HepG2 (cell line): Measurements from ENCODE around the gene MMAA.

Experiments
- ATF7-NPFF ChIP-seq: sonication (generic); formaldehyde crosslinking; IDR thresholded peaks from 2 replicates; pipeline ENCODE4 v1.8.1; 2023; ENCODE audit warnings: mild to moderate bottlenecking, low read depth, missing genetic modification reagents, moderate library complexity
- CC2D1A ChIP-seq: sonication (generic); formaldehyde crosslinking; IDR thresholded peaks from 2 replicates; pipeline ENCODE4 v1.8.1; 2023; ENCODE audit warnings: mild to moderate bottlenecking, missing genetic modification reagents
- FOXJ3 ChIP-seq: sonication (generic); formaldehyde crosslinking; IDR thresholded peaks from 2 replicates; pipeline ENCODE4 v1.4.0; 2020; ENCODE audit warnings: missing genetic modification reagents, mild to moderate bottlenecking, borderline replicate concordance
- GATAD2A ChIP-seq: IDR thresholded peaks from 2 replicates; pipeline ENCODE4 v1.6.1; 2016
- MXD4 ChIP-seq: IDR thresholded peaks from 2 replicates; pipeline ENCODE4 v1.6.1; 2016; ENCODE audit warnings: mild to moderate bottlenecking, missing biosample characterization, missing genetic modification reagents
- POLR2A ChIP-seq, 2 experiments: IDR thresholded peaks; 2 replicates each; pipeline ENCODE4 v1.6.1; 2011; ENCODE audit warnings: low read depth in 2 of 2, low read length in 2 of 2, mild to moderate bottlenecking in 1 of 2, moderate library complexity in 1 of 2; ENCODE audit not compliant: insufficient read depth in 1 of 2
- RBAK ChIP-seq: sonication (generic); formaldehyde crosslinking; IDR thresholded peaks from 2 replicates; pipeline ENCODE4 v1.5.1; 2020; ENCODE audit warnings: mild to moderate bottlenecking, missing genetic modification reagents
- TAF15 ChIP-seq: fragments of 200-400 bp; formaldehyde crosslinking; IDR thresholded peaks from one replicate; pipeline ENCODE4 v1.6.1; 2018; ENCODE audit warnings: mild to moderate bottlenecking, low read depth, low read length; ENCODE audit not compliant: poor library complexity, severe bottlenecking
- XRCC5 ChIP-seq: fragments of 200-400 bp; formaldehyde crosslinking; optimal IDR thresholded peaks from 2 replicates; pipeline ENCODE3; 2017; ENCODE audit warnings: mild to moderate bottlenecking, low read length
- ZNF761 ChIP-seq: sonication (generic); formaldehyde crosslinking; conservative IDR thresholded peaks from 2 replicates; pipeline ENCODE4 v1.4.0; 2020; ENCODE audit warnings: mild to moderate bottlenecking, missing genetic modification reagents
- TF ChIP-seq, protein P1 (sequence below): sonication (generic); formaldehyde crosslinking; IDR thresholded peaks from 2 replicates; pipeline ENCODE4 v1.8.1; 2023; ENCODE audit warnings: mild to moderate bottlenecking, missing genetic modification reagents

DNA sequence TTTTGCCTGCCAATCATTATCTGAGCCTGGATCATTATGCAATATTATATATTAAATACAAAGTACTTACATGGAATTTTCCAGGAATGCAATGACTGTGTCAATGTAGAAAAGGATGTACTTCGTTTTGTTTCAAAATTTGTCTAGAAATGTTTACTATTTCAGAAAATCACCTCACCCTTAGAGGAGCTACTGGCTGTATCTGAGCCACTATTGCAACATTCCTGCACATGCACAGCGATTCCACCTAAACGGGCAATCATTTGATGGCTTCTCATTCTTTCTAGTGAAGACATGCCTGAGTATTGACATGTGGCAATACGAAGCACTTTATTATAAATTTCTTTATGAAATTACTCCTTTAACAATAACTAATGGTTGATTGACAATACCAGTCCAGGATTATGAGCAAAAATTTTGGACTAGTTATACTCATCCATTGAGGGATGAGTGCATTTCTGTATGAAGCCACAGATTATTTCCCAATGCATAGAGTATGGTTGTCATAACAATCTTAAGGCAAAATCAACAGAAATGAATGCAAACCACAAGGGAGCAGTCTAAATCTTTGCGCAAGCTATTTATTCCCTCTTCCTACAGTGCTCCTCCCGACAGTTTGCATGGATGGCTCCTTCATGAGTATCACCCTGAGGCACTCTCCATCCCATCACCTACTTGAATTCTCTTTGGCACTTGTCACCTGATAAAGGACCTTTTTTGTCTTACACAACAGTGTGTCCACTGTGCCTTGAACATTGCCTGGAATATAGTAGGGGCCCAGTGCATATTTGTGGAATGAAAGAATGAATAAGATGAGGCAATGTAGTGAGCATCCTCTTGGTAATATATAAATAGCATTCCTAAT, 35.8 kb upstream of the MMAA start:
- no peak for TF ChIP-seq XRCC5
- TF ChIP-seq ATF7-NPFF (CRISPR knock-in tag) = no peak
- no peak for TF ChIP-seq MXD4
- no peak for TF ChIP-seq FOXJ3 (CRISPR knock-in tag)
- no peak for TF ChIP-seq GATAD2A (CRISPR knock-in tag)
- TF ChIP-seq TAF15 = no peak
- TF ChIP-seq ZNF761 (CRISPR knock-in tag) = no peak
- no peak for TF ChIP-seq RBAK (CRISPR knock-in tag)
- no peak for TF ChIP-seq CC2D1A
- TF ChIP-seq POLR2A (IDR thresholded peaks at IDR 0.05; ENCODE audit: insufficient read depth in 1 of 2, low read depth in 2 of 2, low read length in 2 of 2) = no peak
- TF ChIP-seq, protein P1, sequence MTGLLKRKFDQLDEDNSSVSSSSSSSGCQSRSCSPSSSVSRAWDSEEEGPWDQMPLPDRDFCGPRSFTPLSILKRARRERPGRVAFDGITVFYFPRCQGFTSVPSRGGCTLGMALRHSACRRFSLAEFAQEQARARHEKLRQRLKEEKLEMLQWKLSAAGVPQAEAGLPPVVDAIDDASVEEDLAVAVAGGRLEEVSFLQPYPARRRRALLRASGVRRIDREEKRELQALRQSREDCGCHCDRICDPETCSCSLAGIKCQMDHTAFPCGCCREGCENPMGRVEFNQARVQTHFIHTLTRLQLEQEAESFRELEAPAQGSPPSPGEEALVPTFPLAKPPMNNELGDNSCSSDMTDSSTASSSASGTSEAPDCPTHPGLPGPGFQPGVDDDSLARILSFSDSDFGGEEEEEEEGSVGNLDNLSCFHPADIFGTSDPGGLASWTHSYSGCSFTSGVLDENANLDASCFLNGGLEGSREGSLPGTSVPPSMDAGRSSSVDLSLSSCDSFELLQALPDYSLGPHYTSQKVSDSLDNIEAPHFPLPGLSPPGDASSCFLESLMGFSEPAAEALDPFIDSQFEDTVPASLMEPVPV (CRISPR knock-in tag) = no peak
